Heart right ventricle (tissue), 16 donors: Measurements from ENCODE around the gene NUDT5. TPM values are rescaled to one million over a fixed set of nuclear protein-coding genes. Genes with fewer than 3 reads are reported as not detected.
A peak's percentile ranks its signal among the peaks of the same experiment; 100 is the strongest.

Source experiments
- ATAC-seq, 8 donors: fragments of 200-7000 bp; cut with Tn5 transposase; one replicate each; pipeline ENCODE4 v1.9.1; 2020; ENCODE audit warnings: mild to moderate bottlenecking in 8 of 8, moderate library complexity in 8 of 8, moderate number of reproducible peaks in 1 of 8
- DNase-seq, 2 donors: peaks; one replicate each; pipeline ENCODE4 v3.0.0-alpha.2; 2020
- H3K27ac ChIP-seq, 10 donors: fragments of 200-600 bp; sonication (generic) in 2 of 10; one replicate each; pipeline versions ENCODE4 v1.5.0 to v1.8.0; 2020 to 2022; ENCODE audit warnings: mild to moderate bottlenecking in 3 of 10
- H3K27me3 ChIP-seq, 7 donors: fragments of 200-600 bp; one replicate each; pipeline ENCODE4 v1.8.0; 2021 to 2022; ENCODE audit warnings: mild to moderate bottlenecking in 2 of 7
- H3K36me3 ChIP-seq, 9 donors: fragments of 200-600 bp; sonication (generic) in 1 of 9; one replicate each; pipeline versions ENCODE4 v1.5.0 to v1.8.0; 2020 to 2022; ENCODE audit warnings: mild to moderate bottlenecking in 2 of 9
- H3K4me1 ChIP-seq, 9 donors: fragments of 200-600 bp; sonication (generic) in 1 of 9; one replicate each; pipeline versions ENCODE4 v1.5.0 to v1.8.0; 2020 to 2022; ENCODE audit warnings: mild to moderate bottlenecking in 4 of 9
- H3K4me3 ChIP-seq, 10 donors: fragments of 200-600 bp; sonication (generic) in 2 of 10; one replicate each; pipeline versions ENCODE4 v1.5.0 to v1.8.0; 2020 to 2022; ENCODE audit warnings: mild to moderate bottlenecking in 7 of 10, moderate library complexity in 2 of 10
- H3K9me3 ChIP-seq, 11 donors: fragments of 200-600 bp in 10 of 11; sonication (generic) in 2 of 11; one replicate each; pipeline versions ENCODE4 v1.5.0 to v1.8.0; 2013 to 2022; ENCODE audit warnings: mild to moderate bottlenecking in 2 of 11, control low read depth in 1 of 11, moderate library complexity in 1 of 11
- WGBS, 2 donors: extraction: QIAGEN DNeasy Blood & Tissue Kit; methylation state at CpG; one replicate each; pipeline ENCODE4 v1.1.7; 2013; ENCODE audit warnings: inconsistent platforms in 1 of 2; 5-methylcytosine and 5-hydroxymethylcytosine counted together
- intact Hi-C, 10 donors: fragments of 100-400 bp; cut with DNase I; formaldehyde crosslinking; loops; one replicate each; pipeline versions ENCODE4 v1.11.1 to v1.14.2; 2022
- microRNA-seq, 2 donors: library from miRNA; unstranded; fragments of <30 nt; microRNA quantifications; one replicate each; pipeline ENCODE4 v1.2.0, GENCODE V29; 2021
- polyA plus RNA-seq, 2 donors: library from polyadenylated mRNA; stranded (reverse); fragments of 200-250 nt; gene quantifications; one replicate each; pipeline ENCODE4 v1.2.3, GENCODE V29; 2013
- total RNA-seq, 10 donors: library from RNA; stranded (reverse); fragmentation: NEBNext Ultra II Directional in 3 of 10; extraction: Animal tissue kit (Norgen Biotek cat#: 25700) in 3 of 10; gene quantifications; one replicate each; pipeline versions ENCODE4 v1.2.1 to v1.2.4, GENCODE V29; 2021 to 2023
- TF ChIP-seq, protein P1 (sequence below), 9 donors: fragments of 200-600 bp; sonication (generic) in 2 of 9; IDR thresholded peaks; one replicate each; pipeline versions ENCODE4 v1.5.0 to v1.8.0; 2021 to 2022; ENCODE audit warnings: antibody characterized with exemption in 9 of 9, mild to moderate bottlenecking in 5 of 9, moderate library complexity in 1 of 9
- donor health status: Arrhythmogenic right ventricular cardiomyopathy.
- donor health status: ischemic (EF 13 %, LVEDD 7.1; RV severe dilation, severe dysfunction).
- donor health status: healthy with polysubstance abuse.
- donor health status: DM: no; HTN: yes; CAD: no.
- donor health status: DM: no; HTN: no; CAD: no.
- donor health status: ischemic (EF 25% LVEDD 6.9; RV normal size, moderate dysfunction).
- donor health status: ischemic (EF 25% LVEDD 5.7; RV mildly dilated, moderate dysfunction).
- donor health status: healthy.
- donor health status: DM: yes; HTN: yes; CAD: no.
- donor health status: Ischemic cardiomyopathy.
- donor health status: ischemic (EF 35%, LVEDD 5.7; RV mildly dilated, moderate dysfunction).
- donor health status: nonischemic (EF 11% LVEDD 7.7; RV severe dilation, severe dysfunction).
- donor health status: DM: yes; HTN: yes; CAD: no.
- donor health status: PGD.
- donor health status: ischemic (EF 29% LVEDD 5.4; RV normal size, mild dysfunction).
- donor health status: nonischemic (EF 23%, LVEDD 6.1; RV moderate dilation, normal function).

Gene NUDT5
- total and polyA plus RNA-seq, 12 donors = 3.3 to 22.9 (median 7.7) TPM

GRCh38 chr10:12129222-12130111 is 66.2 kb downstream of the NUDT5 start, which contains the start of gene SEC61A2:
Gene SEC61A2 (plus strand): TSS chr10:12129677. CDS start chr10:12129788, 111 bp downstream.
- Histone ChIP-seq H3K27me3 (no peaks in the 10 kb centered on the region), H3K4me3 (peak within 1 kb of the TSS; percentile 65 to 99 (median 94)), H3K9me3 (no peaks in the 10 kb centered on the region), H3K27ac (peak within 1 kb of the TSS; percentile 37 to 96 (median 88)), H3K4me1 (peaks cover 0 to 14% (median 7%) of the 10 kb centered on the region in 9 donors), H3K36me3 (peaks cover 0 to 22% (median 0%) of the 10 kb centered on the region in 9 donors)
- peak; percentile 94 to 98 for DNase-seq
- 0 to 1% methylated on average over 73 to 108 of the region's 108 CpGs for WGBS, 2 donors
- ATAC-seq = peak; percentile 97 to 100 (median 98)
- intact Hi-C loops = loop anchor here in 1 of 10 donors (2.0 kb wide), 1 partner anchor 61 kb away; the partner anchor contains the start of gene DHTKD1
- TF ChIP-seq, protein P1, sequence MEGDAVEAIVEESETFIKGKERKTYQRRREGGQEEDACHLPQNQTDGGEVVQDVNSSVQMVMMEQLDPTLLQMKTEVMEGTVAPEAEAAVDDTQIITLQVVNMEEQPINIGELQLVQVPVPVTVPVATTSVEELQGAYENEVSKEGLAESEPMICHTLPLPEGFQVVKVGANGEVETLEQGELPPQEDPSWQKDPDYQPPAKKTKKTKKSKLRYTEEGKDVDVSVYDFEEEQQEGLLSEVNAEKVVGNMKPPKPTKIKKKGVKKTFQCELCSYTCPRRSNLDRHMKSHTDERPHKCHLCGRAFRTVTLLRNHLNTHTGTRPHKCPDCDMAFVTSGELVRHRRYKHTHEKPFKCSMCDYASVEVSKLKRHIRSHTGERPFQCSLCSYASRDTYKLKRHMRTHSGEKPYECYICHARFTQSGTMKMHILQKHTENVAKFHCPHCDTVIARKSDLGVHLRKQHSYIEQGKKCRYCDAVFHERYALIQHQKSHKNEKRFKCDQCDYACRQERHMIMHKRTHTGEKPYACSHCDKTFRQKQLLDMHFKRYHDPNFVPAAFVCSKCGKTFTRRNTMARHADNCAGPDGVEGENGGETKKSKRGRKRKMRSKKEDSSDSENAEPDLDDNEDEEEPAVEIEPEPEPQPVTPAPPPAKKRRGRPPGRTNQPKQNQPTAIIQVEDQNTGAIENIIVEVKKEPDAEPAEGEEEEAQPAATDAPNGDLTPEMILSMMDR (IDR thresholded peaks at IDR 0.05) = no peak

DNA sequence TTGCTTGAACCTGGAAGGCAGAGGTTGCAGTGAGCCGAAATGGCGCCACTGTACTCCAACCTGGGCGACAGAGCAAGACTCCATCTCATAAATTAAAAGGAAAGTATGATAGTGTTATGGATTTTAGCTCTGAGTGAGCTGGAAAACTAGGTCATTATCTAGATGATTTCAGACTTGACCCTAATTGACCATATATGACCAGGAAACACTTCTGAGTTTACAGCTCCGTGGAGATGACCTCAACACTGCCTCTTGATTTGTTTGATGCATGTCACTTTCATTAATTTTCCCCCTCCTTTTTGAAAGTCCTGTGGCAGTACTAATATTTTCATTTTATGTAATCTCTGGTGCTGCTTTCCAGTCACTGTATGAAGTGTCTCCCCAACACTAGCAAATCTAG is 74.0 kb downstream of the NUDT5 start:
- Histone ChIP-seq H3K36me3 (peaks cover 0 to 69% (median 20%) of the 10 kb centered on the region in 9 donors), H3K27ac (no peak overlapping the region), H3K4me3 (no peak overlapping the region), H3K27me3 (no peaks in the 10 kb centered on the region), H3K9me3 (no peaks in the 10 kb centered on the region), H3K4me1 (no peaks in the 10 kb centered on the region)
- intact Hi-C loops = no loop called here
- DNase-seq = no peak
- TF ChIP-seq, protein P1 (IDR thresholded peaks at IDR 0.05) = no peak
- ATAC-seq = no peak
- WGBS, 2 donors = 91 to 94% methylated on average over 4 of the region's 4 CpGs

Small RNA genes within 50 kb of the gene (microRNA-seq; reads per million reads assigned to microRNA genes)
- 0 reads per million in 2 donors for gene MIR548AK

Other genes starting within 250 kb of the NUDT5 start
- 10 to 100 TPM; 12.1 to 20.2 (median 16.0) TPM for gene UPF2, start 153.1 kb downstream of the NUDT5 start, total RNA-seq
- 10 to 100 TPM in 1 of 2 donors, 1 to 10 TPM in 1; 7.9 to 13.4 TPM for gene UPF2, start 153.1 kb downstream of the NUDT5 start, polyA plus RNA-seq
- 10 to 100 TPM; 13.7 to 44.0 (median 31.0) TPM for gene DHTKD1, start 126.9 kb downstream of the NUDT5 start, total RNA-seq
- gene DHTKD1, start 126.9 kb downstream of the NUDT5 start, polyA plus RNA-seq = 10 to 100 TPM; 10.8 to 11.6 TPM
- gene SEC61A2, start 66.2 kb downstream of the NUDT5 start, total RNA-seq = 10 to 100 TPM in 8 of 10 donors, 1 to 10 TPM in 2; 5.8 to 17.8 (median 11.1) TPM
- gene SEC61A2, start 66.2 kb downstream of the NUDT5 start, polyA plus RNA-seq = 1 to 10 TPM; 5.9 to 6.2 TPM
- gene CDC123, start 297 bp upstream of the NUDT5 start, total RNA-seq = 10 to 100 TPM; 35.0 to 57.6 (median 47.3) TPM
- gene CDC123, start 297 bp upstream of the NUDT5 start, polyA plus RNA-seq = 10 to 100 TPM; 22.2 to 47.5 TPM
- 10 to 100 TPM in 2 of 10 donors, 1 to 10 TPM in 8; 2.0 to 17.7 (median 2.9) TPM for gene CAMK1D, start 153.7 kb upstream of the NUDT5 start, total RNA-seq
- 1 to 10 TPM; 1.3 to 1.7 TPM for gene CAMK1D, start 153.7 kb upstream of the NUDT5 start, polyA plus RNA-seq